ENCODE data around the gene FGD4.

DNA sequence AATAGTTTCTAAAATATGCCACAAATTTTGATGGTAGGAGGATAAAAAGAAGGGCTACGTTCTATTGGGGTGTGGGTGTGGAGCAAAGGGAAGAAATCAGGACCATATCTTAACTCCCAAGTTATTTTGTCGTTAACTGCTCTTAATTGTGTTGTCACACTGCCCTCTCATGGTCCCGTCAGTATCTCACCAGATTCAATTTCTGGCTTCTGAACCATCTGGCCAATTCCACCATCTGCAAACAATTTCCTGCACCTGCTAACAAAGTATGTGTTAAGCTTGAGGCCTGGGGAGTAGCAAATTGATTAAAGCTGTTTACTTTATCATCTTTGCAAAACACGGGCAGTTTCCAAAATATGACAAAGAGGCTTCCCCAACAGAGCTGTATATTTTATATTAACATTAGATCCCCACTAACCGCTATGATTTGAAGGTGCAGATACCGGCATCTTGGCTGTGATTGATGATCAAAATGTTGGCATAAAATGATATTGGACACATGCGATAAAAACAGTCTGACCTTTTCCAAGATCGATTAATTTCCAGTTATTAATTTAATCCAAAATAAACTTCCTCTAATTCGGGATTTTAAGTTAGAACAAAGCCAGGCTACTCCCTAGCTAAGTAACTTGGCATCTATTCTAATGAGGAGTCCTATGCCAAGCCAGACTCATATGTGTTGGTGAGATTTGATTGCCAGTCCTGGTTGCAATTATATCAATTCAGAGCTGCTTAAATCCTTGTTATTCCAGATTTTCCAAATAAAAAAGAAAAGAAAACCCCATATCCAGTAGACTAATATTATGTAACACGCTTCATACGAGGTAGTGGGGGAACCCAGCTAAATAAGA is 272.8 kb downstream of the FGD4 start:
- TF ChIP-seq ARNTL (CRISPR knock-in tag; IDR thresholded peaks at IDR 0.05; ENCODE audit: borderline replicate concordance, low read depth) (no peak), OSR1 (CRISPR knock-in tag; IDR thresholded peaks at IDR 0.05) (no peak), ZNF565 (CRISPR knock-in tag; conservative IDR thresholded peaks at IDR 0.05; ENCODE audit: low read depth) (no peak), PPARA (CRISPR knock-in tag; IDR thresholded peaks at IDR 0.05; ENCODE audit: borderline replicate concordance) (no peak), ZNF70 (CRISPR knock-in tag; IDR thresholded peaks at IDR 0.05) (no peak), CSDC2 (CRISPR knock-in tag; IDR thresholded peaks at IDR 0.05) (no peak), RARB (CRISPR knock-in tag; IDR thresholded peaks at IDR 0.05) (no peak), ZC3H10 (CRISPR knock-in tag; IDR thresholded peaks at IDR 0.05) (no peak)
- TF ChIP-seq, protein P1, sequence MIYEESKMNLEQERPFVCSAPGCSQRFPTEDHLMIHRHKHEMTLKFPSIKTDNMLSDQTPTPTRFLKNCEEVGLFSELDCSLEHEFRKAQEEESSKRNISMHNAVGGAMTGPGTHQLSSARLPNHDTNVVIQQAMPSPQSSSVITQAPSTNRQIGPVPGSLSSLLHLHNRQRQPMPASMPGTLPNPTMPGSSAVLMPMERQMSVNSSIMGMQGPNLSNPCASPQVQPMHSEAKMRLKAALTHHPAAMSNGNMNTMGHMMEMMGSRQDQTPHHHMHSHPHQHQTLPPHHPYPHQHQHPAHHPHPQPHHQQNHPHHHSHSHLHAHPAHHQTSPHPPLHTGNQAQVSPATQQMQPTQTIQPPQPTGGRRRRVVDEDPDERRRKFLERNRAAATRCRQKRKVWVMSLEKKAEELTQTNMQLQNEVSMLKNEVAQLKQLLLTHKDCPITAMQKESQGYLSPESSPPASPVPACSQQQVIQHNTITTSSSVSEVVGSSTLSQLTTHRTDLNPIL (CRISPR knock-in tag; IDR thresholded peaks at IDR 0.05; ENCODE audit: low read depth), result no peak
- TF ChIP-seq, protein P2, sequence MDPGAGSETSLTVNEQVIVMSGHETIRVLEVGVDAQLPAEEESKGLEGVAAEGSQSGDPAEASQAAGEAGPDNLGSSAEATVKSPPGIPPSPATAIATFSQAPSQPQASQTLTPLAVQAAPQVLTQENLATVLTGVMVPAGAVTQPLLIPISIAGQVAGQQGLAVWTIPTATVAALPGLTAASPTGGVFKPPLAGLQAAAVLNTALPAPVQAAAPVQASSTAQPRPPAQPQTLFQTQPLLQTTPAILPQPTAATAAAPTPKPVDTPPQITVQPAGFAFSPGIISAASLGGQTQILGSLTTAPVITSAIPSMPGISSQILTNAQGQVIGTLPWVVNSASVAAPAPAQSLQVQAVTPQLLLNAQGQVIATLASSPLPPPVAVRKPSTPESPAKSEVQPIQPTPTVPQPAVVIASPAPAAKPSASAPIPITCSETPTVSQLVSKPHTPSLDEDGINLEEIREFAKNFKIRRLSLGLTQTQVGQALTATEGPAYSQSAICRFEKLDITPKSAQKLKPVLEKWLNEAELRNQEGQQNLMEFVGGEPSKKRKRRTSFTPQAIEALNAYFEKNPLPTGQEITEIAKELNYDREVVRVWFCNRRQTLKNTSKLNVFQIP (CRISPR knock-in tag; IDR thresholded peaks at IDR 0.05; ENCODE audit: borderline replicate concordance, low read depth), result no peak

All from SK-N-SH treated with all-trans-retinoic acid at 6 μM for 48 hours (cell line).